ENCODE data around the gene PDZRN3. TPM values are rescaled to one million over a fixed set of nuclear protein-coding genes. Genes with fewer than 3 reads are reported as not detected.

PDZRN3 gene
- total and polyA plus RNA-seq, 2 donors (not counting 3 experiments of a cell fraction or from before 2014, with no cell fraction given) = not detected

DNA sequence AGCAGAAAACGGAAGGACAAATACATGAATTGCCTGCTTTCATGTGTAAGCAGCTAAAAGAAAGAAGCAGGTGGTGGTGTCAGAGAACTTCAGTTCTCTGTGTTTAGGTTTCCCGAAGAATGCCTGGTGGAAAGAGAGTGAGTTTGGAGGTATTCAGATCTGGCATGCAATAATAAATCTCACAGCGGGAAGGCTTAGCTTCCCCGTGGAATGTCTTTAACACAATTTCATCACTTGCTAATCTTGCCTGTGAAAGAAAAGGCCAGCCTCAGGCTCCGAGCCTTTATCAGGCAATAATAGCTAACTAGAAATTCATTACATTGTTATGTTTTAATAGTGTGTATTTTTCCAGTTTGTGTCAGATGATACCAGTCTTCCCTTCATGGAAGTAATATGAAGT is 220.3 kb downstream of the PDZRN3 start:
- H2AFZ ChIP-seq (ENCODE audit: low read depth, low read length) = no peak overlapping the region
- FAIRE-seq = no peak
- intact Hi-C loops (cut with micrococcal nuclease) = no loop called here
- no peak overlapping the region for H3K9ac ChIP-seq (replicated peaks; ENCODE audit: extremely low read depth, insufficient read depth, low read length)
- no peak overlapping the region for H3K4me3 ChIP-seq (replicated peaks in 1 of 3; ENCODE audit: insufficient read depth in 1 of 3, low read depth in 1 of 3, low read length in 3 of 3)
- H3K9me3 ChIP-seq (replicated peaks; ENCODE audit: control insufficient read depth, insufficient read depth, low read length) = no peaks in the 10 kb centered on the region
- DNase-seq (ENCODE audit: low read depth, low spot score) = no peak
- H3K36me3 ChIP-seq (ENCODE audit: control insufficient read depth in 2 of 2, extremely low read depth in 1 of 2, insufficient read depth in 2 of 2, low read length in 2 of 2) = no peaks in the 10 kb centered on the region
- no peaks in the 10 kb centered on the region for H3K79me2 ChIP-seq (ENCODE audit: control insufficient read depth, insufficient read depth, low read length)
- CTCF ChIA-PET = no interaction called here
- H3K27ac ChIP-seq (ENCODE audit: insufficient read depth, low read depth, low read length) = no peak overlapping the region
- dilution Hi-C loops (cut with MboI; ENCODE audit: extremely low pct_ligation_motif_present, low sequenced_read_pairs) = no loop called here
- H3K4me2 ChIP-seq (ENCODE audit: insufficient read depth, low read length) = no peak overlapping the region
- no peaks in the 10 kb centered on the region for H3K4me1 ChIP-seq (ENCODE audit: control insufficient read depth, extremely low read depth, insufficient read depth, low read length)
- BruUV-seq (replicated peaks) = no TSS peak
- H4K20me1 ChIP-seq (replicated peaks; ENCODE audit: control insufficient read depth, extremely low read depth, insufficient read depth, low read length) = no peaks in the 10 kb centered on the region
- TF ChIP-seq JUN (IDR thresholded peaks at IDR 0.05; ENCODE audit: borderline replicate concordance, insufficient read depth, insufficient read length, low read depth) (no peak), GATA2 (IDR thresholded peaks at IDR 0.05; ENCODE audit: insufficient read depth, insufficient read length, low read depth, low read length) (no peak), FOS (IDR thresholded peaks at IDR 0.05; ENCODE audit: borderline replicate concordance, insufficient read depth, low read length) (no peak), EZH2 (IDR thresholded peaks at IDR 0.05; ENCODE audit: borderline replicate concordance, low read depth, low read length, severe bottlenecking) (no peak), MYC (IDR thresholded peaks at IDR 0.05; ENCODE audit: low read depth, low read length) (no peak), POLR2A (IDR thresholded peaks at IDR 0.05; ENCODE audit: low read depth, low read length) (no peak), POLR2AphosphoS5 (IDR thresholded peaks at IDR 0.05; ENCODE audit: insufficient read depth, low read depth, low read length) (no peak)
- TF ChIP-seq, protein P1, sequence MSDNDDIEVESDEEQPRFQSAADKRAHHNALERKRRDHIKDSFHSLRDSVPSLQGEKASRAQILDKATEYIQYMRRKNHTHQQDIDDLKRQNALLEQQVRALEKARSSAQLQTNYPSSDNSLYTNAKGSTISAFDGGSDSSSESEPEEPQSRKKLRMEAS (IDR thresholded peaks at IDR 0.05; ENCODE audit: insufficient read depth, insufficient read length) = no peak
- TF ChIP-seq, protein P2, sequence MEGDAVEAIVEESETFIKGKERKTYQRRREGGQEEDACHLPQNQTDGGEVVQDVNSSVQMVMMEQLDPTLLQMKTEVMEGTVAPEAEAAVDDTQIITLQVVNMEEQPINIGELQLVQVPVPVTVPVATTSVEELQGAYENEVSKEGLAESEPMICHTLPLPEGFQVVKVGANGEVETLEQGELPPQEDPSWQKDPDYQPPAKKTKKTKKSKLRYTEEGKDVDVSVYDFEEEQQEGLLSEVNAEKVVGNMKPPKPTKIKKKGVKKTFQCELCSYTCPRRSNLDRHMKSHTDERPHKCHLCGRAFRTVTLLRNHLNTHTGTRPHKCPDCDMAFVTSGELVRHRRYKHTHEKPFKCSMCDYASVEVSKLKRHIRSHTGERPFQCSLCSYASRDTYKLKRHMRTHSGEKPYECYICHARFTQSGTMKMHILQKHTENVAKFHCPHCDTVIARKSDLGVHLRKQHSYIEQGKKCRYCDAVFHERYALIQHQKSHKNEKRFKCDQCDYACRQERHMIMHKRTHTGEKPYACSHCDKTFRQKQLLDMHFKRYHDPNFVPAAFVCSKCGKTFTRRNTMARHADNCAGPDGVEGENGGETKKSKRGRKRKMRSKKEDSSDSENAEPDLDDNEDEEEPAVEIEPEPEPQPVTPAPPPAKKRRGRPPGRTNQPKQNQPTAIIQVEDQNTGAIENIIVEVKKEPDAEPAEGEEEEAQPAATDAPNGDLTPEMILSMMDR (IDR thresholded peaks at IDR 0.05; ENCODE audit: extremely low read depth in 1 of 2, insufficient read depth in 1 of 2, low read depth in 1 of 2, low read length in 2 of 2) = no peak
- H3K27me3 ChIP-seq (ENCODE audit: control insufficient read depth in 2 of 2, insufficient read depth in 2 of 2, low read length in 2 of 2) = no peaks in the 10 kb centered on the region
- POLR2A ChIA-PET = no interaction called here
- no peaks in the 10 kb centered on the region for H3K9me1 ChIP-seq (replicated peaks; ENCODE audit: control insufficient read depth, extremely low read depth, insufficient read depth, low read length)
